Left lung (tissue), 10 donors: ENCODE measurements around the gene INTS11. TPM values are rescaled to one million over a fixed set of nuclear protein-coding genes. Genes with fewer than 3 reads are reported as not detected.

Experiments
- ATAC-seq: fragments of 200-7000 bp; cut with Tn5 transposase; one replicate; pipeline ENCODE4 v1.9.1; 2020; ENCODE audit warnings: moderate library complexity
- DNase-seq, 4 donors: peaks; one replicate each; pipeline ENCODE4 v3.0.0-alpha.2; 2013 to 2020
- H3K27ac ChIP-seq, 2 donors: fragments of 200-600 bp; sonication (generic) in 1 of 2; one replicate each; pipeline versions ENCODE4 v1.5.0 to v1.8.0; 2020 to 2021
- H3K27me3 ChIP-seq, 2 donors: fragments of 200-600 bp; sonication (generic) in 1 of 2; one replicate each; pipeline versions ENCODE4 v1.5.0 to v1.8.0; 2020 to 2021
- H3K36me3 ChIP-seq, 2 donors: fragments of 200-600 bp; sonication (generic) in 1 of 2; one replicate each; pipeline versions ENCODE4 v1.5.0 to v1.8.0; 2020 to 2021
- H3K4me1 ChIP-seq, 2 donors: fragments of 200-600 bp; one replicate each; pipeline ENCODE4 v1.8.0; 2021
- H3K4me3 ChIP-seq, 2 donors: fragments of 200-600 bp; sonication (generic) in 1 of 2; one replicate each; pipeline versions ENCODE4 v1.5.0 to v1.8.0; 2020 to 2021; ENCODE audit warnings: mild to moderate bottlenecking in 1 of 2
- H3K9me3 ChIP-seq, 2 donors: fragments of 200-600 bp; sonication (generic) in 1 of 2; one replicate each; pipeline versions ENCODE4 v1.5.0 to v1.8.0; 2020 to 2021
- intact Hi-C, 2 donors: fragments of 100-400 bp; cut with DNase I; formaldehyde crosslinking; loops; one replicate each; pipeline versions ENCODE4 v1.11.2 to v1.14.2; 2022
- polyA plus RNA-seq, 6 donors: library from polyadenylated mRNA; unstranded; fragments of 120-200 nt; gene quantifications; one replicate each; pipeline ENCODE4 v1.2.1, GENCODE V29; 2013; ENCODE audit not compliant: insufficient read length in 6 of 6
- total RNA-seq, 2 donors: library from RNA; stranded (reverse); fragmentation: NEBNext Ultra II Directional; extraction: Animal tissue kit (Norgen Biotek cat#: 25700); gene quantifications; one replicate each; pipeline ENCODE4 v1.2.1, GENCODE V29; 2021
- TF ChIP-seq, protein P1 (sequence below), 2 donors: fragments of 200-600 bp; sonication (generic) in 1 of 2; IDR thresholded peaks; one replicate each; pipeline versions ENCODE4 v1.5.0 to v1.8.0; 2021; ENCODE audit warnings: antibody characterized with exemption in 2 of 2
- donor health status: DM: no; HTN: yes; CAD: no.
- donor health status: DM: no; HTN: no; CAD: no.

The INTS11 gene
- total and polyA plus RNA-seq, 8 donors, result 67.0 to 166 (median 117) TPM

DNA sequence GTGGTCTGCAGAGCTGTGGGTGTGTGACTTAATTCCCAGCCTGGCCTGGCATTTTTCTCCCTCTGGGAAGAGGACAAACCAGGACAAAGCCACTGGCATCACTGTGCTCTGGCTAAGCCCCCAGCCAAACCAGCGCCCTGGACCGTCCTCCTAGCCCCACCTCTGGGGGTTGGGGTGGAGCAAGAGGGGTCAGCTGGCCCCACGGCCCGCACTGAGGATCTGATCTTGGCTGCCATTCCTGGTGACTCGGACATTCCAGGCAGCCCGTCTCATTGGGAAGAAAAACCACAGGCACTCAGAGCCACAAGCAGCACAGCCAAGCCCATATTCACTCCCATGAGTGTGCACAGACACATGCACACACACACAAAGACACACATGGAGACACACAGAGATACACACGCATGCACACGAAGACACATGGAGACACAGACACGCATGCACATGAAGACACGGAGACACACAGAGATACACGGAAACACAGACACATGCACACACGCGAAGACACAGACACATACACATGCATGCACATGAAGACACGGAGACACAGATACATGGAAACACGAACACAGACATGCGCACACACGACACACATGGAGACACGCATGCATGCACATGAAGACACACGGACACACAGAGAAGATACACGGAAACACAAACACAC lies 36.2 kb upstream of the INTS11 start:
- peaks cover 13% of the 10 kb centered on the region in 2 donors for H3K4me1 ChIP-seq
- H3K27ac ChIP-seq, result peak overlapping the region; percentile 46 to 87
- H3K27me3 ChIP-seq, result peaks cover 0 to 76% of the 10 kb centered on the region in 2 donors
- H3K4me3 ChIP-seq, result no peak overlapping the region
- peak; percentile 63 for ATAC-seq
- DNase-seq, result peak in 2 of 4 donors; percentile 72 to 82
- no peaks in the 10 kb centered on the region for H3K9me3 ChIP-seq
- intact Hi-C loops, result no loop called here
- TF ChIP-seq, protein P1, sequence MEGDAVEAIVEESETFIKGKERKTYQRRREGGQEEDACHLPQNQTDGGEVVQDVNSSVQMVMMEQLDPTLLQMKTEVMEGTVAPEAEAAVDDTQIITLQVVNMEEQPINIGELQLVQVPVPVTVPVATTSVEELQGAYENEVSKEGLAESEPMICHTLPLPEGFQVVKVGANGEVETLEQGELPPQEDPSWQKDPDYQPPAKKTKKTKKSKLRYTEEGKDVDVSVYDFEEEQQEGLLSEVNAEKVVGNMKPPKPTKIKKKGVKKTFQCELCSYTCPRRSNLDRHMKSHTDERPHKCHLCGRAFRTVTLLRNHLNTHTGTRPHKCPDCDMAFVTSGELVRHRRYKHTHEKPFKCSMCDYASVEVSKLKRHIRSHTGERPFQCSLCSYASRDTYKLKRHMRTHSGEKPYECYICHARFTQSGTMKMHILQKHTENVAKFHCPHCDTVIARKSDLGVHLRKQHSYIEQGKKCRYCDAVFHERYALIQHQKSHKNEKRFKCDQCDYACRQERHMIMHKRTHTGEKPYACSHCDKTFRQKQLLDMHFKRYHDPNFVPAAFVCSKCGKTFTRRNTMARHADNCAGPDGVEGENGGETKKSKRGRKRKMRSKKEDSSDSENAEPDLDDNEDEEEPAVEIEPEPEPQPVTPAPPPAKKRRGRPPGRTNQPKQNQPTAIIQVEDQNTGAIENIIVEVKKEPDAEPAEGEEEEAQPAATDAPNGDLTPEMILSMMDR (IDR thresholded peaks at IDR 0.05), result no peak
- H3K36me3 ChIP-seq, result no peaks in the 10 kb centered on the region

DNA sequence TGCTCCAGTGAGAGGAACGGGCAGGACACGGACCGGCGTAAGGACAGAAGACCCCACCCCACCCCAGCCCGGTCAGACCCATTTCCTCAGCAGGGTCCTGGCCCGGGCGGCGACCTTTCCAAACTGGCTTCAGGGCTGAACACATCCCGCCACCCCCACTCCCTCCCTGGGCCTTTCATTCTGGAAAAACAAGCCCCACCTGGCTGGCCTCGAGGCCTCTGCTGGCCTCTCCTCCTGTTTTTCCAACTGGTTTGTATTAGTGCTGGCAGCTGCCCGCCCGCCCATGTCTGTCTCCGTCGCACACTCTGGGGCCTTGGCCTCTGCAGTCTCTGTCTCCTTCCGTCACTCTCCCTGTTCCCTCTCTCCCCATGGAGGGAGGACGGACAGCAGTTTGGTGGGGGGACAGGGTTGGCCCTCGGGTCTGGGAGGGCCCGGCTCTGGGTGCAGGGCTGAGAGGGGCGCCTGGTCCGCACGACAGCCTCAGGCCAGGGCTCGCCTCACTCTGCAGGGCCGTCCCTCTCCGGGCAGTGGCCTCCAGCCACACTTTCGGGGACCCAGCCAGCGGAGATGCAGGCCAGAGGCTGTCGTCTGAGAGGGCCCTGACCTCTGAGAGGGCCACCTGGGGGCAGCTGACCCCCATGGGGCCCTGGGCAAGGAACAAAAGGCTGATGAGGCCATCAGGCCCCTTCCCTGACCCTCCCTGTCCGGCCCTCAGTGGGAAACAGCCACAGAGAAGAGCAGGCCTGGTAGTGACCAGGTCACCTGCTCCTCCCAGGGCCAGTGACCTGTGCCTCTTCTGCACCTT lies 35.4 kb upstream of the INTS11 start:
- TF ChIP-seq, protein P1 (IDR thresholded peaks at IDR 0.05), result no peak
- Histone ChIP-seq H3K36me3 (no peaks in the 10 kb centered on the region), H3K4me3 (no peak overlapping the region), H3K4me1 (peaks cover 17 to 19% of the 10 kb centered on the region in 2 donors), H3K27me3 (peaks cover 4 to 84% of the 10 kb centered on the region in 2 donors), H3K9me3 (no peaks in the 10 kb centered on the region), H3K27ac (peak overlapping the region; percentile 46 to 87)
- intact Hi-C loops, result no loop called here
- DNase-seq, result peak in 1 of 4 donors; percentile 72
- peak; percentile 4 for ATAC-seq

DNA sequence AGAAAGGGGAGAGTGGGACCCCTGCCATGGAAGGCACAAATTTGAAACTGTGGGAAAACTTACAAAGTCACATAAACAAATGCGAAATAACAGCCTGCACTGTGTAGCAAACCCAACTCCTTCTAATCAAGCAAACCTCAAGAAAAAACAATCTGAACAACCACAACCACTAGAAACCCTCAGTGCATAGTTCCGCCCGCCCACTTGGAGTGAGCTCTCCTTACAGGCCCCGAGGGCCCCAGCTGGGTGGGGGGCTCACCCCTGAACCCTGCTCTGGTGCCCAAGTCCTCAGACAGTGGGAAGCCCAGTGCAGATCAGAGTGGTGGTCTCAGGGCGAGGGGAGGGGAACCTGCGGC lies 34.8 kb upstream of the INTS11 start:
- Histone ChIP-seq H3K27me3 (peaks cover 9 to 84% of the 10 kb centered on the region in 2 donors), H3K4me1 (peaks cover 17 to 25% of the 10 kb centered on the region in 2 donors)
- DNase-seq, result no peak

DNA sequence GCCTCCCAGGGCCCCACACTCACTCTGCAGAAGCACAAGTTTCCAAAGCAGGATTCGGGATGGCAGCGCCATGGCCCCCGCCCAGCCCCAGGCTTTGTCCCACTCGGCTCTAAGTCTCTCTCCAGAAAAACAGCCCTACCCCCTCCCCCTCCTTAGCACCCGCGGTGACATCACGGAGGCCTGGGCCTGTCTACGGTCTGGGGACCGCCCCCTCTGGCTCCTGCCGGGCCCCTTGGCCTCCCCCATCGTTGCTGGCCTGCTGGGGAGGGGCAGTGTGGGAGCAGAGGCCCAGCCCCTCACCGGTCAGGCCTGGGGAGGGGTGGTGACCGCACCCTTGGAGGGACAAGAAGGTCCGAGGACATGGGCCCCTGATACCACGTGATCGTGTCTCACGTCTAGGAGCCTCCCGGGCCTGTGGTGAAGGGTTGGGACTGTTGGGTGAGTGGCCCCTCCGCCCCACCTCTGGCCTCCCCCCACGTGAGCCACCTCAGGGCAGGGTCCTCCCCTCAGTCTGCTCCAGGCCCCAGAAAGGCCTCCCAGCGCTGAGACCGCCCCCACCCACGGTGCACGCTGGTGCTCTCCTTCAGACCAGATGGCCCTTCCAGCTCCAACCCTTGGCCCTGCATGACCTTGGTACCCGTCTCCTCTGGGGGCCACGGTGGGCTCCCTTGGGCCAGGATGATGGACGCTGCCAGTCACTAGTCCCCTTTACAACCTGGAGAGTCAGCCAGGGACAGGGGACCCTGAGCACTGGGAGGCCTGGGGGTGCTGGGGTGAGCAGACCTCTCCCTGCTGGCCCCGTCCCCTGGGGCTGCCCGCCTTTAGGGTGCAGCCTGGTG lies 34.2 kb upstream of the INTS11 start, which contains the start of gene MXRA8:
MXRA8 (minus strand) TSS at position 123 of the 839 bp plus-strand sequence; CDS start at position 72, 51 bp downstream.
- intact Hi-C loops, result no loop called here
- peak; percentile 81 to 94 (median 82) for DNase-seq
- ATAC-seq, result peak; percentile 68
- H3K9me3 ChIP-seq, result no peaks in the 10 kb centered on the region
- peaks cover 15 to 87% of the 10 kb centered on the region in 2 donors for H3K27me3 ChIP-seq
- H3K27ac ChIP-seq, result peak within 1 kb of the TSS; percentile 66 to 87
- TF ChIP-seq, protein P1 (IDR thresholded peaks at IDR 0.05), result no peak
- no peaks in the 10 kb centered on the region for H3K36me3 ChIP-seq
- H3K4me3 ChIP-seq, result peak within 1 kb of the TSS; percentile 40 to 42
- peaks cover 17 to 29% of the 10 kb centered on the region in 2 donors for H3K4me1 ChIP-seq

More for the DNA sequence above, 34.8 kb upstream of the INTS11 start:
- intact Hi-C loops, result no loop called here
- Histone ChIP-seq H3K4me3 (no peak overlapping the region), H3K9me3 (no peaks in the 10 kb centered on the region), H3K36me3 (no peaks in the 10 kb centered on the region), H3K27ac (peak overlapping the region; percentile 66 to 87)
- TF ChIP-seq, protein P1 (IDR thresholded peaks at IDR 0.05), result no peak
- peak; percentile 12 for ATAC-seq
